ENCODE measurements around the gene NPPC. TPM values are rescaled to one million over a fixed set of nuclear protein-coding genes. Genes with fewer than 3 reads are reported as not detected.

The NPPC gene, protein sequence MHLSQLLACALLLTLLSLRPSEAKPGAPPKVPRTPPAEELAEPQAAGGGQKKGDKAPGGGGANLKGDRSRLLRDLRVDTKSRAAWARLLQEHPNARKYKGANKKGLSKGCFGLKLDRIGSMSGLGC
- under 1 TPM; 0.40 to 0.89 TPM for total RNA-seq

- Mint-ChIP-seq H3K4me3 (peak within 1 kb of the TSS; percentile 78), H3K27me3 (peaks cover 39% of the 10 kb centered on the region), H3K36me3 (no peaks in the 10 kb centered on the region), H3K27ac (no peak within 1 kb of the TSS), H3K9me3 (no peaks in the 10 kb centered on the region), H3K4me1 (peaks cover 15% of the 10 kb centered on the region)
- POLR2A ChIA-PET, result interaction anchor here (0.6 to 1.0 kb wide), 3 partner anchors 216 to 438 kb away, joined by 3 to 5 read pairs (median 4); no protein-coding TSS in a partner anchor
- peak; percentile 84 for DNase-seq
- peak; percentile 89 for ATAC-seq (ENCODE audit: low read depth)
Measured at GRCh38 chr2:231926180-231926741, at the start of gene NPPC. TSS of gene NPPC (minus strand) at chr2:231926396. CDS start at chr2:231926249, 147 bp downstream.

- POLR2A ChIA-PET, result no interaction called here
- no peak overlapping the region for H3K27ac Mint-ChIP-seq
- peaks cover 13% of the 10 kb centered on the region for H3K36me3 Mint-ChIP-seq
- peaks cover 4% of the 10 kb centered on the region for H3K4me1 Mint-ChIP-seq
- DNase-seq (no peak), ATAC-seq (ENCODE audit: low read depth) (no peak)
- H3K9me3 Mint-ChIP-seq, result no peaks in the 10 kb centered on the region
- no peaks in the 10 kb centered on the region for H3K27me3 Mint-ChIP-seq
- no peak overlapping the region for H3K4me3 Mint-ChIP-seq
Measured at GRCh38 chr2:231975001-231975400, 48.8 kb upstream of the NPPC start.

GRCh38 chr2:231970461-231970860 lies 44.3 kb upstream of the NPPC start:
- DNase-seq (no peak), ATAC-seq (ENCODE audit: low read depth) (no peak)
- Mint-ChIP-seq H3K4me3 (no peak overlapping the region), H3K27ac (no peak overlapping the region), H3K36me3 (peaks cover 21% of the 10 kb centered on the region), H3K27me3 (no peaks in the 10 kb centered on the region), H3K9me3 (peaks cover 6% of the 10 kb centered on the region), H3K4me1 (peaks cover 8% of the 10 kb centered on the region)
- POLR2A ChIA-PET, result no interaction called here

DNA sequence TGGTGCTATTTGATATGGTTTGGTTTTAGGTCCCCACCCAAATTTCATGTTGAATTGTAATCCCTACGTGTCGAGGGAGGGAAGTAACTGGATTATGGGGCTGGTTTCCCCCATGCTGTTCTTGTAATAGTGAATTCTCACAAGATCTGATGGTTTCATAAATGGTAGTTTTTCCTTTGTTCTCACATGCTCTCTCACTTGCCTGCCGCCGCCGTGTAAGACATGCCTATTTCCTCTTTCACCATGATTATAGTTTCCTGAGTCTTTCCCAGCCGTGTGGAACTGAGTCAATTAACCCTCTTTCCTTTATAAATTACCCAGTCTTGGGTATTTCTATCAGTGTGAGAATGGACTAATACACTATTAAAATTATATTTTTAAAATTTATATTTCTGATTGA lies 42.6 kb upstream of the NPPC start:
- ATAC-seq (ENCODE audit: low read depth), result no peak
- Mint-ChIP-seq H3K4me3 (no peak overlapping the region), H3K4me1 (peaks cover 16% of the 10 kb centered on the region), H3K36me3 (peaks cover 19% of the 10 kb centered on the region), H3K27ac (no peak overlapping the region), H3K9me3 (peaks cover 6% of the 10 kb centered on the region), H3K27me3 (no peaks in the 10 kb centered on the region)
- POLR2A ChIA-PET, result no interaction called here
- DNase-seq, result no peak

GRCh38 chr2:231966886-231967285 lies 40.7 kb upstream of the NPPC start:
- Mint-ChIP-seq H3K27me3 (no peaks in the 10 kb centered on the region), H3K36me3 (peaks cover 17% of the 10 kb centered on the region), H3K9me3 (peaks cover 6% of the 10 kb centered on the region), H3K4me3 (peak overlapping the region; percentile 57), H3K27ac (peak overlapping the region; percentile 30), H3K4me1 (peaks cover 26% of the 10 kb centered on the region)
- POLR2A ChIA-PET, result no interaction called here
- no peak for ATAC-seq (ENCODE audit: low read depth)
- DNase-seq, result no peak

DNA sequence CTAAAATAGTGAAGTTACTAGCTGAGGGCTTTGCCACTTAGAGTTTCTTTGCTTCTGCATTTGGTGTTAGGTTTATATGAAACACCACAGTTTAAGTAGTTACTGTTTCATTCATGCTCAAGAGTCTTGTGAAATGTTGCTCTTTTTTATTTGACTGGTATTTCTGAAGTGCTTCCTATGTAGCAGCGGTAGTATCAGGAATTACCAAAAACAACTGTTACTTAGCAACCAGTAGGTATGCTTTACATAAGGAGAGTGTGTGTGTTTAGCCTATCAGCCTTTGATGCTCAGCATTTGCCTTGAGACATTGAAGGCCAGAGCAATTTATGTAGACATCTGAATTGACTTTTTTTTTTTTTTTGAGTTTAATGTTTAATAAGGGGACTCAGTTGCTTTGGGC lies 38.9 kb upstream of the NPPC start:
- Mint-ChIP-seq H3K27me3 (no peaks in the 10 kb centered on the region), H3K27ac (no peak overlapping the region), H3K36me3 (peaks cover 18% of the 10 kb centered on the region), H3K9me3 (peaks cover 6% of the 10 kb centered on the region), H3K4me3 (no peak overlapping the region), H3K4me1 (peaks cover 30% of the 10 kb centered on the region)
- ATAC-seq (ENCODE audit: low read depth), result no peak
- POLR2A ChIA-PET, result no interaction called here
- DNase-seq, result no peak

DNA sequence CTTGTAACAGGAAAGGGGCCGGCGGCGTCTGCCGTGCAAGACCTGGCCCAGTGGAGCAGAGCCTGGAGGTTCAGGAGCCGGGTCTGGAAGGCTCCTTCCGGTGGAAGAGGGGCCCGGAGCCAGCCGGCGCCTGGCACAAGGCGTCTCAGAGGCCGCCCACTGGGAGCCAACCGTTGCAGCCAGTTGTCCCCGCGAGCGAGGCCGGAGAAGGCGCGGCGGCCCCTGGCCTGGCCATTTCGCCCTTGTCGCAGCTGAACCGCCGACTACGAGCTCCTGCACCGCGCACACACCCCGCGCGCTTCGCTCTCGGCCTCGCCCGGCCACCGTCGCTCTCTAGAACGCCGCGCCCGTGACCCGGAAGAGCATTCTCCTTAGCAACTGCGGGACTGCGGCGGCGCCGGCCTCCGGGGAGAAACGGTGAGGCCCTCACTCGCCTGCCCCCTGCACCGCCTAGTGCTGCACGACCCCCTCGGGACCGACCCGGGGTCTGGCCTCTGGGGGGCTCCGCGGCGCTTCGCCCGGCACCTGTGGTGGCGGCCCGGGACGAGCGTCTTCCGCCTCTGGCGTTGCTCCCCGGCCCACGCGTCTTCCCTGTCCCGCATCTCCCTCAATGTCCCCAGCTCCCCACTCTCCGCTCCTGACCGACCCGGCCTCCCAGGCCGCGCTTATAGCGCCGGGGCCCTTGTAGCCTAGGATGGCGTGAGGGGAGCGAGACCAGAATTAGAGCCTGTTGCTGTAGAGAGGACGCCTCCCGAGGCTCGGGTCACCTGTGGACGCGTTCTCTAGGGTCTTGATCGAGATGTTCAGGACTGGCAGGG lies 35.4 kb upstream of the NPPC start, which contains the start of gene DIS3L2:
Gene DIS3L2, plus strand, starts transcription at position 365 of the 818 bp plus-strand sequence. CDS start 53,215 bp downstream, outside the sequence.
- peak within 1 kb of the TSS; percentile 81 for H3K4me3 Mint-ChIP-seq
- POLR2A ChIA-PET, result interaction anchor here (0.5 to 1.0 kb wide), 7 partner anchors 12 to 354 kb away, joined by 3 to 5 read pairs (median 3); no protein-coding TSS in a partner anchor

DNA sequence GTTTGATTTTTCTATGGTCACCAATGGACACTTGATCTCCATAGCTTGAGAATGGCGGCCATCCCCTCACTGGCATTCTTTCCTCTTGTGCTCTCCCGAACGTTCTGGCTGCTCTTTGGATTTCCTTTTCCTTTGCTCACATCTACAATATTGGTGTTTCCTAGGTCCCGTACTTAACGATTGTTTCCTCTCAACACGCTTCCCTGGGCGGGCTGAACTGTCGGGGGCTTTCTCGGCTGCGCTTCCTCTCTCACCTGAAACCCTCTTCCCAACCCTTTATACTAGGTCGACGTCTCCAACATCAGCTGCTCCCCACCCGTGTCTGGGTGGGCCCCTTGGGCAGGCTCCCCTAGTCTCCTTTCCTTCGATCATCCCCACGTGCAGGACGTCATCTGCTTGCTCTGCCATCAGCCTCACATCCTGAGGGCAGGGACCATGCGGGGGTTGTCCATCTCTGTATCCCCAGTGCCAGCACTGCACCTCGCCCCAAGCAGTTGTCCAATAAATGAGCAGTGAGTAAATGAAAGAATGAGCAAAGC lies 34.7 kb upstream of the NPPC start:
- peak overlapping the region; percentile 83 for H3K27ac Mint-ChIP-seq
- DNase-seq (no peak), ATAC-seq (ENCODE audit: low read depth) (no peak)
- H3K9me3 Mint-ChIP-seq, result no peaks in the 10 kb centered on the region
- POLR2A ChIA-PET, result interaction anchor here (0.6 to 1.0 kb wide), 4 partner anchors 13 to 355 kb away, joined by 3 to 5 read pairs (median 4); no protein-coding TSS in a partner anchor
- peaks cover 24% of the 10 kb centered on the region for H3K4me1 Mint-ChIP-seq
- H3K27me3 Mint-ChIP-seq, result peaks cover 5% of the 10 kb centered on the region
- H3K4me3 Mint-ChIP-seq, result peak overlapping the region; percentile 81
- H3K36me3 Mint-ChIP-seq, result peaks cover 4% of the 10 kb centered on the region

More for the DNA sequence above, 35.4 kb upstream of the NPPC start, which contains the start of gene DIS3L2:
- Mint-ChIP-seq H3K9me3 (no peaks in the 10 kb centered on the region), H3K27me3 (peaks cover 3% of the 10 kb centered on the region), H3K4me1 (peaks cover 25% of the 10 kb centered on the region), H3K27ac (peak within 1 kb of the TSS; percentile 96), H3K36me3 (peaks cover 4% of the 10 kb centered on the region)
- ATAC-seq (ENCODE audit: low read depth) (peak; percentile 96), DNase-seq (peak; percentile 86)

DNA sequence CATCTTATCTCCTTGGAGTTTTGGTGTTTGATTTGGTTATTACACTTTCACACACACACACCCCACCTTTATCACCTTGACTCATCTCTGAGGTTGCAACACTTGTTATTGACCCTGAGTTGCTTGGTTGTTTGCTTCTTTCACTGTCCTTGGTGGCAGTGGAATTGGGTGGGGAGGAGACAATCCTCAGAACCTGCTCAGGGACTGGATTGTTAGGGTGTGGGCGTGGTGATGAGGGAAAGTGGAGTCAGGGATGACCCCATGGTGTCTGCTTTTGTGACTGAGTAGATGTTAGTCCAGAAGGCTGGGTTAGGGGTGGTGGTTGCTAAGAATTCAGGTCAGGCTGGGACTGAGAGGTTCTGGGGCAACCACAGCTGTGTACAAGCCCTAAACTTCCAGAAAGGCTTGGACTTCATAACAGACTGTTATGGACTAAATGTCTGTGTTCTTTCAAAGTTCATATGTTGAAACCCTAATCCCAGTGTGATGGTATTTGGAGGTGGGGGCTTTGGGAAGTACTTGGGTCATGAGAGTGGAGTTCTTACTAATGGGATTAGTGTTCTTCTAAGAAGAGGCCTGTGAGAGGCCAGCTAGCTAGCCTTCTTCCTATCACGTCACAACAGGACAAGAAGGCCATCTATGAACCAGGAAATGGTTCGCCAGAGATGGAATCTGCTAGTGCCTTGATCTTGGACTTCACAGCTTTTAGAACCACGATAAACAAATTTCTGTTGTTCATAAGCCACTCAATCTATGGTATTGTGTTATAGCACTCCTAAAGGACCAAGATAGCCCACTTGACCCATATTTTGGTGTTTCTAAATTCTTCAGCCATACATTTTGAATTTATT lies 31.9 kb upstream of the NPPC start:
- peaks cover 13% of the 10 kb centered on the region for H3K27me3 Mint-ChIP-seq
- H3K4me3 Mint-ChIP-seq, result no peak overlapping the region
- H3K4me1 Mint-ChIP-seq, result peaks cover 13% of the 10 kb centered on the region
- no peak overlapping the region for H3K27ac Mint-ChIP-seq
- ATAC-seq (ENCODE audit: low read depth), result no peak
- H3K36me3 Mint-ChIP-seq, result peaks cover 3% of the 10 kb centered on the region
- no peak for DNase-seq
- POLR2A ChIA-PET, result no interaction called here
- H3K9me3 Mint-ChIP-seq, result no peaks in the 10 kb centered on the region

GRCh38 chr2:231955758-231956472 lies 29.7 kb upstream of the NPPC start:
- H3K27me3 Mint-ChIP-seq, result peaks cover 15% of the 10 kb centered on the region
- no peaks in the 10 kb centered on the region for H3K9me3 Mint-ChIP-seq
- ATAC-seq (ENCODE audit: low read depth) (no peak), DNase-seq (no peak)
- H3K27ac Mint-ChIP-seq, result no peak overlapping the region
- H3K36me3 Mint-ChIP-seq, result peaks cover 2% of the 10 kb centered on the region
- peaks cover 4% of the 10 kb centered on the region for H3K4me1 Mint-ChIP-seq
- H3K4me3 Mint-ChIP-seq, result no peak overlapping the region
- POLR2A ChIA-PET, result no interaction called here

DNA sequence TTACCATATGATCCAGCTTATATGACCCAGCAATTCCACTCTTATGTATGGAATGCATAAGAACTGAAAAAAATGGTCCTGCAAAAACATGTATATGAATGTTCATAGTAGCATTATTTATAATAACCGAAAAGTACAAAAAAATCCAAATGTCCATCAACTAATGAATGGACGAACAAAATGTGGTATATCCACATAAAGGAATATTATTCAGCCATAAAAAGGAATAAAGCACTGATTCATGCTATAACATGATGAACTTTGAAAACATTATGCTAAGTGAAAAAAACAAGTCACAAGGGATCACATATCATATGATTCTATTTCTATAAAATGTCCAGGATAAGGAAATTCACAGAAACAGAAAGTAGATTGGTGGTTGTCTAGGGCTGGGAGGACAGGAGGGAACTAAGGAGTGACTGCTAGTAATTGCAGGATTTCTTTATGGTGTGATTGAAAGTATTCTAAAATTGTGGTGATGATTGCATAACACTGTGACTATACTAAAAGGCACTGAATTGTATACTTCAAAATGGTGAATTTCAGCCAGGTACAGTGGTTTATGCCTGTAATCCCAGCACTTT lies 25.3 kb upstream of the NPPC start:
- Mint-ChIP-seq H3K27me3 (peaks cover 27% of the 10 kb centered on the region), H3K4me1 (no peaks in the 10 kb centered on the region), H3K27ac (no peak overlapping the region), H3K9me3 (no peaks in the 10 kb centered on the region), H3K36me3 (no peaks in the 10 kb centered on the region), H3K4me3 (no peak overlapping the region)
- DNase-seq, result no peak
- POLR2A ChIA-PET, result no interaction called here
- ATAC-seq (ENCODE audit: low read depth), result no peak

DNA sequence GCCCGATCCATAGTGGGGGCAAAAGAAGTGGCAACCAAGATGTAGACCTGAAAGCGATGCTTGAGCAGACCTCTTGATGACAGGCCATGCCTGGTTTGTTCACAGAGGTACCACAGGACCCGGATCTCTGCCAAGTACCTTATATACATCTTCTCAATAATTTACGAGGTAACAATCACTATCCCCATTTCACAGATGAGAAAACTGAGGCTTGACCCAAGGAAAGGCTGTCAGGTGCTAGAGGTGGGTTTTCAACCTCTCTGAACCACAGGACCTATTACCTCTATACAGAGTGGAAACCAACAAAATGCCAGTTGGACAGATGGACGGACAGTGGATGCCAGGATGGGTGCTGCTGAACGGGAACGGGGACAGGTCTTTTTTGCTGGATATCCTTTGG lies 21.5 kb upstream of the NPPC start:
- Mint-ChIP-seq H3K27ac (no peak overlapping the region), H3K4me3 (no peak overlapping the region), H3K9me3 (no peaks in the 10 kb centered on the region), H3K4me1 (peaks cover 2% of the 10 kb centered on the region), H3K36me3 (no peaks in the 10 kb centered on the region), H3K27me3 (peaks cover 31% of the 10 kb centered on the region)
- POLR2A ChIA-PET, result no interaction called here
- no peak for DNase-seq
- no peak for ATAC-seq (ENCODE audit: low read depth)
